Measurements from ENCODE around the gene YES1. TPM values are rescaled to one million over a fixed set of nuclear protein-coding genes. Genes with fewer than 3 reads are reported as not detected.
A peak's percentile ranks its signal among the peaks of the same experiment; 100 is the strongest.
"Not testable (repeated sequence)": the region's sequence is repeated elsewhere in the genome, so short reads cannot be mapped to it uniquely, and the experiment has no call there.

YES1 gene
- total and polyA plus RNA-seq, 5 donors from 2014 or later: 0.23 to 4.1 (median 1.5) TPM

- peaks cover 8 to 16% (median 14%) of the 10 kb centered on the region in 4 donors for H3K4me1 Mint-ChIP-seq
Observed at GRCh38 chr18:686339-687111, 125.5 kb downstream of the YES1 start.

GRCh38 chr18:685438-685837 lies 126.6 kb downstream of the YES1 start:
- no peak for ATAC-seq (ENCODE audit: low read depth in 2 of 2)
- Mint-ChIP-seq H3K27ac (peak overlapping the region in 1 of 3 donors; percentile 44), H3K27me3 (no peaks in the 10 kb centered on the region), H3K4me1 (peaks cover 9 to 19% (median 14%) of the 10 kb centered on the region in 4 donors), H3K36me3 (peaks cover 11% of the 10 kb centered on the region), H3K4me3 (no peak overlapping the region), H3K9me3 (no peaks in the 10 kb centered on the region)
- H3K36me3 ChIP-seq (ENCODE audit: control insufficient read depth, insufficient read depth, low read length): peaks cover 23% of the 10 kb centered on the region
- H3K4me1 ChIP-seq (ENCODE audit: control insufficient read depth, insufficient read depth, low read length, poor library complexity, severe bottlenecking): peaks cover 12% of the 10 kb centered on the region
- H3K9me3 ChIP-seq (ENCODE audit: control insufficient read depth in 2 of 2, low read length in 2 of 2): no peaks in the 10 kb centered on the region
- H3K4me3 ChIP-seq (ENCODE audit: low read depth, low read length): no peak overlapping the region
- no peak for DNase-seq
- H3K27ac ChIP-seq (ENCODE audit: insufficient read depth, low read length, poor library complexity, severe bottlenecking): no peak overlapping the region
- no peaks in the 10 kb centered on the region for H3K27me3 ChIP-seq (ENCODE audit: control insufficient read depth, insufficient read depth, low read length)

More at GRCh38 chr18:686339-687111, 125.5 kb downstream of the YES1 start:
- Mint-ChIP-seq H3K27ac (peak overlapping the region in 1 of 3 donors; percentile 33), H3K9me3 (no peaks in the 10 kb centered on the region), H3K4me3 (no peak overlapping the region), H3K27me3 (no peaks in the 10 kb centered on the region), H3K36me3 (peaks cover 9% of the 10 kb centered on the region)
- Histone ChIP-seq H3K4me3 (ENCODE audit: low read depth, low read length) (no peak overlapping the region), H3K36me3 (ENCODE audit: control insufficient read depth, insufficient read depth, low read length) (peaks cover 20% of the 10 kb centered on the region), H3K27ac (ENCODE audit: insufficient read depth, low read length, poor library complexity, severe bottlenecking) (no peak overlapping the region), H3K9me3 (ENCODE audit: control insufficient read depth in 2 of 2, low read length in 2 of 2) (no peaks in the 10 kb centered on the region), H3K4me1 (ENCODE audit: control insufficient read depth, insufficient read depth, low read length, poor library complexity, severe bottlenecking) (peaks cover 10% of the 10 kb centered on the region), H3K27me3 (ENCODE audit: control insufficient read depth, insufficient read depth, low read length) (no peaks in the 10 kb centered on the region)
- ATAC-seq (ENCODE audit: low read depth in 2 of 2) (no peak), DNase-seq (no peak)

- Histone ChIP-seq H3K27ac (ENCODE audit: insufficient read depth, low read length, poor library complexity, severe bottlenecking) (no peak overlapping the region), H3K9me3 (ENCODE audit: control insufficient read depth in 2 of 2, low read length in 2 of 2) (no peaks in the 10 kb centered on the region), H3K36me3 (ENCODE audit: control insufficient read depth, insufficient read depth, low read length) (peaks cover 28% of the 10 kb centered on the region), H3K27me3 (ENCODE audit: control insufficient read depth, insufficient read depth, low read length) (no peaks in the 10 kb centered on the region), H3K4me3 (ENCODE audit: low read depth, low read length) (no peak overlapping the region), H3K4me1 (ENCODE audit: control insufficient read depth, insufficient read depth, low read length, poor library complexity, severe bottlenecking) (peaks cover 12% of the 10 kb centered on the region)
- Mint-ChIP-seq H3K27ac (no peak overlapping the region), H3K4me3 (no peak overlapping the region), H3K9me3 (no peaks in the 10 kb centered on the region), H3K4me1 (peaks cover 11 to 25% (median 16%) of the 10 kb centered on the region in 4 donors), H3K27me3 (no peaks in the 10 kb centered on the region), H3K36me3 (peaks cover 21% of the 10 kb centered on the region)
- ATAC-seq (ENCODE audit: low read depth in 2 of 2): no peak
- DNase-seq: no peak
Observed at GRCh38 chr18:683531-683930, 128.5 kb downstream of the YES1 start.

GRCh38 chr18:682833-683232 lies 129.2 kb downstream of the YES1 start:
- Mint-ChIP-seq H3K9me3 (no peaks in the 10 kb centered on the region), H3K4me1 (peaks cover 11 to 25% (median 16%) of the 10 kb centered on the region in 4 donors), H3K27me3 (no peaks in the 10 kb centered on the region), H3K36me3 (peaks cover 24% of the 10 kb centered on the region), H3K27ac (no peak overlapping the region), H3K4me3 (no peak overlapping the region)
- peaks cover 28% of the 10 kb centered on the region for H3K36me3 ChIP-seq (ENCODE audit: control insufficient read depth, insufficient read depth, low read length)
- no peak overlapping the region for H3K4me3 ChIP-seq (ENCODE audit: low read depth, low read length)
- H3K27me3 ChIP-seq (ENCODE audit: control insufficient read depth, insufficient read depth, low read length): no peaks in the 10 kb centered on the region
- H3K9me3 ChIP-seq (ENCODE audit: control insufficient read depth in 2 of 2, low read length in 2 of 2): no peaks in the 10 kb centered on the region
- ATAC-seq (ENCODE audit: low read depth in 2 of 2) (no peak), DNase-seq (no peak)
- H3K4me1 ChIP-seq (ENCODE audit: control insufficient read depth, insufficient read depth, low read length, poor library complexity, severe bottlenecking): peaks cover 12% of the 10 kb centered on the region
- H3K27ac ChIP-seq (ENCODE audit: insufficient read depth, low read length, poor library complexity, severe bottlenecking): no peak overlapping the region

GRCh38 chr18:682416-682815 lies 129.6 kb downstream of the YES1 start:
- Mint-ChIP-seq H3K27ac (peak overlapping the region; percentile 77 to 92 (median 91)), H3K4me1 (peaks cover 11 to 25% (median 16%) of the 10 kb centered on the region in 4 donors), H3K36me3 (peaks cover 22% of the 10 kb centered on the region), H3K4me3 (peak overlapping the region in 1 of 4 donors; percentile 29)
- not testable (repeated sequence) for H3K9me3 Mint-ChIP-seq; H3K9me3 ChIP-seq (ENCODE audit: control insufficient read depth in 2 of 2, low read length in 2 of 2); H3K27me3 ChIP-seq (ENCODE audit: control insufficient read depth, insufficient read depth, low read length); H3K27me3 Mint-ChIP-seq; ATAC-seq (ENCODE audit: low read depth in 2 of 2); H3K27ac ChIP-seq (ENCODE audit: insufficient read depth, low read length, poor library complexity, severe bottlenecking); H3K4me3 ChIP-seq (ENCODE audit: low read depth, low read length); DNase-seq
- peaks cover 12% of the 10 kb centered on the region for H3K4me1 ChIP-seq (ENCODE audit: control insufficient read depth, insufficient read depth, low read length, poor library complexity, severe bottlenecking)
- H3K36me3 ChIP-seq (ENCODE audit: control insufficient read depth, insufficient read depth, low read length): peaks cover 28% of the 10 kb centered on the region

GRCh38 chr18:681985-682384 lies 130.1 kb downstream of the YES1 start:
- H3K27me3 ChIP-seq (ENCODE audit: control insufficient read depth, insufficient read depth, low read length): no peaks in the 10 kb centered on the region
- Mint-ChIP-seq H3K9me3 (no peaks in the 10 kb centered on the region), H3K4me1 (peaks cover 11 to 28% (median 16%) of the 10 kb centered on the region in 4 donors), H3K27ac (peak overlapping the region; percentile 63 to 92 (median 91)), H3K4me3 (peak overlapping the region in 3 of 4 donors; percentile 16 to 29 (median 26)), H3K36me3 (peaks cover 23% of the 10 kb centered on the region), H3K27me3 (no peaks in the 10 kb centered on the region)
- peak; percentile 85 to 90 for ATAC-seq (ENCODE audit: low read depth in 2 of 2)
- peak overlapping the region; percentile 8 for H3K4me3 ChIP-seq (ENCODE audit: low read depth, low read length)
- peaks cover 12% of the 10 kb centered on the region for H3K4me1 ChIP-seq (ENCODE audit: control insufficient read depth, insufficient read depth, low read length, poor library complexity, severe bottlenecking)
- H3K36me3 ChIP-seq (ENCODE audit: control insufficient read depth, insufficient read depth, low read length): peaks cover 31% of the 10 kb centered on the region
- H3K9me3 ChIP-seq (ENCODE audit: control insufficient read depth in 2 of 2, low read length in 2 of 2): no peaks in the 10 kb centered on the region
- DNase-seq: peak in 2 of 3 donors; percentile 62 to 88
- no peak overlapping the region for H3K27ac ChIP-seq (ENCODE audit: insufficient read depth, low read length, poor library complexity, severe bottlenecking)

GRCh38 chr18:680392-680791 lies 131.7 kb downstream of the YES1 start:
- no peaks in the 10 kb centered on the region for H3K27me3 ChIP-seq (ENCODE audit: control insufficient read depth, insufficient read depth, low read length)
- no peaks in the 10 kb centered on the region for H3K9me3 ChIP-seq (ENCODE audit: control insufficient read depth in 2 of 2, low read length in 2 of 2)
- H3K9me3 Mint-ChIP-seq: no peaks in the 10 kb centered on the region
- peaks cover 38% of the 10 kb centered on the region for H3K36me3 ChIP-seq (ENCODE audit: control insufficient read depth, insufficient read depth, low read length)
- H3K27me3 Mint-ChIP-seq: no peaks in the 10 kb centered on the region
- DNase-seq (no peak), ATAC-seq (ENCODE audit: low read depth in 2 of 2) (no peak)
- H3K27ac Mint-ChIP-seq: peak overlapping the region in 2 of 3 donors; percentile 59 to 78
- H3K4me1 Mint-ChIP-seq: peaks cover 11 to 28% (median 16%) of the 10 kb centered on the region in 4 donors
- peaks cover 12% of the 10 kb centered on the region for H3K4me1 ChIP-seq (ENCODE audit: control insufficient read depth, insufficient read depth, low read length, poor library complexity, severe bottlenecking)
- H3K4me3 Mint-ChIP-seq: no peak overlapping the region
- H3K27ac ChIP-seq (ENCODE audit: insufficient read depth, low read length, poor library complexity, severe bottlenecking): no peak overlapping the region
- no peak overlapping the region for H3K4me3 ChIP-seq (ENCODE audit: low read depth, low read length)
- peaks cover 35% of the 10 kb centered on the region for H3K36me3 Mint-ChIP-seq

- H3K9me3 ChIP-seq (ENCODE audit: control insufficient read depth in 2 of 2, low read length in 2 of 2): no peaks in the 10 kb centered on the region
- no peak overlapping the region for H3K27ac ChIP-seq (ENCODE audit: insufficient read depth, low read length, poor library complexity, severe bottlenecking)
- H3K4me3 ChIP-seq (ENCODE audit: low read depth, low read length): no peak overlapping the region
- H3K27me3 ChIP-seq (ENCODE audit: control insufficient read depth, insufficient read depth, low read length): no peaks in the 10 kb centered on the region
- peaks cover 11 to 28% (median 16%) of the 10 kb centered on the region in 4 donors for H3K4me1 Mint-ChIP-seq
- no peak overlapping the region for H3K4me3 Mint-ChIP-seq
- H3K27me3 Mint-ChIP-seq: no peaks in the 10 kb centered on the region
- peaks cover 43% of the 10 kb centered on the region for H3K36me3 ChIP-seq (ENCODE audit: control insufficient read depth, insufficient read depth, low read length)
- no peak for ATAC-seq (ENCODE audit: low read depth in 2 of 2)
- H3K4me1 ChIP-seq (ENCODE audit: control insufficient read depth, insufficient read depth, low read length, poor library complexity, severe bottlenecking): peaks cover 12% of the 10 kb centered on the region
- DNase-seq: no peak
- H3K36me3 Mint-ChIP-seq: peaks cover 38% of the 10 kb centered on the region
- peak overlapping the region in 2 of 3 donors; percentile 53 to 67 for H3K27ac Mint-ChIP-seq
- no peaks in the 10 kb centered on the region for H3K9me3 Mint-ChIP-seq
Observed at GRCh38 chr18:679516-679915, 132.5 kb downstream of the YES1 start.
